IMR-90 (cell line): ENCODE data around the gene ZYX. TPM values are rescaled to one million over a fixed set of nuclear protein-coding genes. Genes with fewer than 3 reads are reported as not detected.

Experiments
- ATAC-seq: fragments of 200-7000 bp; cut with Tn5 transposase; 2 replicates; pipeline ENCODE4 v1.9.1; 2020; ENCODE audit warnings: low read depth, mild to moderate bottlenecking, moderate library complexity
- BruUV-seq: library from RNA; stranded (reverse); fragments of 400-500 nt; replicated peaks from 2 replicates; lab custom pipeline; 2021; lab: Mats Ljungman, UMichigan
- CTCF ChIA-PET: fragments of 300-600 bp; formaldehyde crosslinking; extraction: SDS; loops from one replicate; lab custom pipeline; 2021; ENCODE audit warnings: antibody characterized with exemption; lab: Yijun Ruan, JAX
- POLR2A ChIA-PET: fragments of 300-600 bp; sonication (Branson Sonifier 250); formaldehyde crosslinking; loops from one replicate; lab custom pipeline; 2022; ENCODE audit warnings: antibody characterized with exemption; ENCODE audit not compliant: unreplicated experiment; lab: Charles Lee
- DNase-seq: peaks from one replicate; pipeline ENCODE4 v3.0.0; 2013
- H2AFZ ChIP-seq: replicated peaks from 2 replicates; pipeline ENCODE3; 2013; ENCODE audit warnings: low read length, mild to moderate bottlenecking; ENCODE audit not compliant: poor library complexity
- H2AK5ac ChIP-seq: 2 replicates; pipeline ENCODE4 v1.6.1; 2013; ENCODE audit warnings: low read depth, low read length, inconsistent platforms
- H2AK9ac ChIP-seq: replicated peaks from 2 replicates; pipeline ENCODE3; 2013; ENCODE audit warnings: mild to moderate bottlenecking, low read depth, low read length, moderate library complexity; ENCODE audit not compliant: poor library complexity
- H2BK120ac ChIP-seq: 2 replicates; pipeline ENCODE4 v1.6.1; 2013; ENCODE audit warnings: low read depth, low read length, inconsistent platforms
- H2BK15ac ChIP-seq: 3 replicates; pipeline ENCODE4 v1.6.1; 2013; ENCODE audit warnings: low read depth, low read length, inconsistent platforms
- H2BK20ac ChIP-seq: 2 replicates; pipeline ENCODE4 v1.6.1; 2013; ENCODE audit warnings: low read depth, mild to moderate bottlenecking, inconsistent platforms, low read length, moderate library complexity
- H2BK5ac ChIP-seq: 2 replicates; pipeline ENCODE4 v1.6.1; 2013; ENCODE audit warnings: mild to moderate bottlenecking, low read depth, low read length, inconsistent platforms; ENCODE audit not compliant: poor library complexity, severe bottlenecking
- H3K14ac ChIP-seq: replicated peaks from 2 replicates; pipeline ENCODE4 v1.6.1; 2013; ENCODE audit warnings: low read depth, low read length, inconsistent platforms
- H3K18ac ChIP-seq: 2 replicates; pipeline ENCODE4 v1.6.1; 2013; ENCODE audit warnings: low read depth, low read length, control low read depth
- H3K23ac ChIP-seq: 2 replicates; pipeline ENCODE4 v1.6.1; 2013; ENCODE audit warnings: low read depth, low read length, inconsistent platforms
- H3K27ac ChIP-seq: 2 replicates; pipeline ENCODE4 v1.5.1; 2013; ENCODE audit warnings: mild to moderate bottlenecking, control low read depth, low read length; ENCODE audit not compliant: insufficient read depth
- H3K27me3 ChIP-seq: 2 replicates; pipeline ENCODE4 v1.6.1; 2013; ENCODE audit warnings: low read length; ENCODE audit not compliant: control insufficient read depth, insufficient read depth
- H3K36me3 ChIP-seq: 2 replicates; pipeline ENCODE4 v1.6.1; 2013; ENCODE audit warnings: low read length, mixed read lengths; ENCODE audit not compliant: control insufficient read depth, insufficient read depth
- H3K4ac ChIP-seq: 2 replicates; pipeline ENCODE4 v1.6.1; 2013; ENCODE audit warnings: low read depth, low read length, inconsistent platforms
- H3K4me1 ChIP-seq: 2 replicates; pipeline ENCODE4 v1.6.1; 2013; ENCODE audit warnings: low read length, mixed read lengths; ENCODE audit not compliant: control insufficient read depth, insufficient read depth
- H3K4me2 ChIP-seq: 2 replicates; pipeline ENCODE4 v1.6.1; 2013; ENCODE audit warnings: low read depth, mild to moderate bottlenecking, control low read depth, low read length, moderate library complexity
- H3K4me3 ChIP-seq: 2 replicates; pipeline ENCODE4 v1.5.1; 2013; ENCODE audit warnings: low read depth, mild to moderate bottlenecking, control low read depth, low read length, moderate library complexity; ENCODE audit not compliant: insufficient read depth
- H3K56ac ChIP-seq: 2 replicates; pipeline ENCODE4 v1.6.1; 2013; ENCODE audit warnings: low read length, inconsistent platforms; ENCODE audit not compliant: insufficient read depth; ENCODE audit errors: extremely low read depth
- H3K79me1 ChIP-seq, 2 experiments: 2 replicates each; pipeline ENCODE4 v1.6.1; 2013; ENCODE audit warnings: low read length in 2 of 2, inconsistent platforms in 1 of 2, low read depth in 1 of 2
- H3K9ac ChIP-seq: 2 replicates; pipeline ENCODE4 v1.6.1; 2013; ENCODE audit warnings: low read depth, low read length, control low read depth
- H3K9me1 ChIP-seq: 2 replicates; pipeline ENCODE4 v1.6.1; 2013; ENCODE audit warnings: low read length, inconsistent platforms; ENCODE audit not compliant: insufficient read depth
- H3K9me3 ChIP-seq: 2 replicates; pipeline ENCODE4 v1.6.1; 2013; ENCODE audit warnings: low read length; ENCODE audit not compliant: control insufficient read depth, insufficient read depth
- H4K20me1 ChIP-seq: 2 replicates; pipeline ENCODE4 v1.6.1; 2013; ENCODE audit warnings: low read length, inconsistent platforms; ENCODE audit not compliant: insufficient read depth
- H4K5ac ChIP-seq: 2 replicates; pipeline ENCODE4 v1.6.1; 2013; ENCODE audit warnings: mild to moderate bottlenecking, low read depth, low read length, control low read depth
- H4K8ac ChIP-seq, 2 experiments: 2 replicates each; pipeline ENCODE4 v1.6.1; 2013; ENCODE audit warnings: low read depth in 2 of 2, low read length in 2 of 2, control low read depth in 1 of 2, inconsistent platforms in 1 of 2
- H4K91ac ChIP-seq: 2 replicates; pipeline ENCODE4 v1.6.1; 2013; ENCODE audit warnings: low read depth, low read length, inconsistent platforms; ENCODE audit not compliant: insufficient read depth
- BHLHE40 ChIP-seq: fragments of 150-350 bp; IDR thresholded peaks from 2 replicates; pipeline ENCODE4 v1.6.1; 2016; ENCODE audit warnings: mild to moderate bottlenecking, low read depth, low read length
- CEBPB ChIP-seq: IDR thresholded peaks from 2 replicates; pipeline ENCODE4 v1.6.1; 2012; ENCODE audit warnings: low read depth, low read length, improper control_type of control experiment
- CHD1 ChIP-seq: IDR thresholded peaks from 2 replicates; pipeline ENCODE4 v1.6.1; 2012; ENCODE audit warnings: low read depth, low read length, improper control_type of control experiment
- CTCF ChIP-seq: conservative IDR thresholded peaks from 2 replicates; pipeline ENCODE4 v1.5.1; 2012; ENCODE audit warnings: mild to moderate bottlenecking, low read depth, low read length, improper control_type of control experiment
- ELK1 ChIP-seq: fragments of 150-350 bp; IDR thresholded peaks from 2 replicates; pipeline ENCODE4 v1.6.1; 2016; ENCODE audit warnings: low read depth, mild to moderate bottlenecking, low read length, moderate library complexity, borderline replicate concordance
- FOS ChIP-seq: fragments of 150-350 bp; IDR thresholded peaks from 2 replicates; pipeline ENCODE4 v1.6.1; 2016; ENCODE audit warnings: low read depth, low read length
- MAFK ChIP-seq: IDR thresholded peaks from 2 replicates; pipeline ENCODE4 v1.6.1; 2012; ENCODE audit warnings: low read depth, low read length, improper control_type of control experiment
- MAZ ChIP-seq: IDR thresholded peaks from 2 replicates; pipeline ENCODE4 v1.6.1; 2012; ENCODE audit warnings: low read depth, mild to moderate bottlenecking, low read length, improper control_type of control experiment, moderate library complexity, borderline replicate concordance
- MXI1 ChIP-seq: IDR thresholded peaks from 2 replicates; pipeline ENCODE4 v1.6.1; 2012; ENCODE audit warnings: low read depth, mild to moderate bottlenecking, low read length, moderate library complexity, borderline replicate concordance
- NFE2L2 ChIP-seq: fragments of 150-350 bp; IDR thresholded peaks from 2 replicates; pipeline ENCODE4 v1.6.1; 2016; ENCODE audit warnings: low read depth, mild to moderate bottlenecking, low read length
- POLR2A ChIP-seq: IDR thresholded peaks from 2 replicates; pipeline ENCODE4 v1.6.1; 2012; ENCODE audit warnings: mild to moderate bottlenecking, low read depth, low read length
- RAD21 ChIP-seq: IDR thresholded peaks from 2 replicates; pipeline ENCODE4 v1.6.1; 2012; ENCODE audit warnings: low read length, improper control_type of control experiment
- RCOR1 ChIP-seq: IDR thresholded peaks from 2 replicates; pipeline ENCODE4 v1.6.1; 2012; ENCODE audit warnings: mild to moderate bottlenecking, low read length, improper control_type of control experiment; ENCODE audit not compliant: insufficient replicate concordance
- RFX5 ChIP-seq: IDR thresholded peaks from 2 replicates; pipeline ENCODE4 v1.8.0; 2012; ENCODE audit warnings: low read depth, mild to moderate bottlenecking, low read length, moderate library complexity
- SMC3 ChIP-seq: fragments of 150-350 bp; IDR thresholded peaks from 2 replicates; pipeline ENCODE4 v1.6.1; 2016; ENCODE audit warnings: low read depth, mild to moderate bottlenecking, antibody characterized with exemption, low read length, moderate library complexity
- USF2 ChIP-seq: fragments of 150-350 bp; IDR thresholded peaks from 2 replicates; pipeline ENCODE4 v1.6.1; 2017; ENCODE audit warnings: mild to moderate bottlenecking, antibody characterized with exemption, low read length, low read depth
- WGBS, 2 experiments: methylation state at CpG; one replicate each; pipeline versions ENCODE4 v1.1.5 to v1.1.7; 2013; ENCODE audit warnings: missing lambda C conversion rate in 2 of 2; ENCODE audit not compliant: insufficient read length in 1 of 2; ENCODE audit errors: extremely low coverage in 2 of 2; 5-methylcytosine and 5-hydroxymethylcytosine counted together
- dilution Hi-C: fragments of 300-500 bp; cut with HindIII; formaldehyde crosslinking; loops from one replicate; pipeline ENCODE4 v1.14.3; 2018; ENCODE audit warnings: low sequenced_read_pairs; ENCODE audit not compliant: unreplicated experiment
- in situ Hi-C: fragments of 300-500 bp; cut with MboI; formaldehyde crosslinking; loops from 3 replicates; pipeline ENCODE4 v1.14.3; 2019; ENCODE audit warnings: low sequenced_read_pairs, inconsistent platforms, mixed read lengths
- intact Hi-C: fragments of 100-400 bp; cut with micrococcal nuclease; formaldehyde crosslinking; loops from 2 replicates; pipeline ENCODE4 v1.10.0; 2022
- polyA plus RNA-seq, 3 experiments: library from polyadenylated mRNA; depleted of rRNA; stranded (reverse); fragments of >200 nt; gene quantifications; 2 replicates each; pipeline ENCODE4 v1.2.3, GENCODE V29; 2012; ENCODE audit warnings: low replicate concordance in 1 of 3
- total RNA-seq: library from RNA; depleted of rRNA; stranded (reverse); fragments of >200 nt; gene quantifications from 2 replicates; pipeline ENCODE4 v1.2.3, GENCODE V29; 2012

The ZYX gene
- total and polyA plus RNA-seq, 2 of the 4 experiments (the other 2 are of a cell fraction): 22.6 to 334 TPM

- dilution Hi-C loops (no loop called here), intact Hi-C loops (no loop called here), in situ Hi-C loops (no loop called here)
- Histone ChIP-seq H2AK9ac (no peak overlapping the region), H2AK5ac (no peak overlapping the region), H3K27me3 (peaks cover 10% of the 10 kb centered on the region), H3K4me3 (no peak overlapping the region), H3K14ac (no peak overlapping the region), H2BK15ac (no peak overlapping the region), H3K79me1 (no peaks in the 10 kb centered on the region), H3K4me2 (no peak overlapping the region), H3K4me1 (no peaks in the 10 kb centered on the region), H3K9me1 (no peaks in the 10 kb centered on the region), H2AFZ (no peak overlapping the region), H3K56ac (no peak overlapping the region), H3K4ac (no peak overlapping the region), H4K8ac (no peak overlapping the region), H4K20me1 (no peaks in the 10 kb centered on the region), H4K91ac (no peak overlapping the region), H3K9ac (no peak overlapping the region), H3K23ac (no peak overlapping the region), H2BK5ac (no peak overlapping the region), H3K18ac (no peak overlapping the region), H3K9me3 (no peaks in the 10 kb centered on the region), H2BK20ac (no peak overlapping the region), H4K5ac (no peak overlapping the region), H2BK120ac (no peak overlapping the region), H3K36me3 (no peaks in the 10 kb centered on the region), H3K27ac (no peak overlapping the region)
- POLR2A ChIA-PET: no interaction called here
- BruUV-seq: no TSS peak
- TF ChIP-seq USF2 (no peak), RFX5 (no peak), POLR2A (no peak), MAZ (no peak), SMC3 (no peak), MXI1 (no peak), CHD1 (no peak), ELK1 (no peak), NFE2L2 (no peak), MAFK (no peak), CEBPB (no peak), BHLHE40 (no peak), CTCF (no peak), FOS (no peak), RAD21 (no peak), RCOR1 (no peak)
- CTCF ChIA-PET: interaction anchor here (1.3 kb wide), 1 partner anchor 13 kb away, joined by 3 read pairs; no protein-coding TSS in a partner anchor
- ATAC-seq (no peak), DNase-seq (no peak)
- WGBS, 2 experiments: no CpG with 5 or more reads among the region's 3 CpGs
Observed at GRCh38 chr7:143337216-143337615, 43.9 kb upstream of the ZYX start.
